RWPE2 (cell line): ENCODE measurements around the gene SSBP4.

Experiments
- ATAC-seq: fragments of 200-7000 bp; cut with Tn5 transposase; 3 replicates; pipeline ENCODE4 v1.9.1; 2021; ENCODE audit warnings: low read depth
- DNase-seq: peaks from one replicate; pipeline ENCODE4 v3.0.0-alpha.2; 2020; ENCODE audit warnings: low spot score
- H3K27ac ChIP-seq: fragments of 450-650 bp; 2 replicates; pipeline ENCODE4 v1.5.1; 2017; ENCODE audit warnings: mild to moderate bottlenecking; ENCODE audit not compliant: poor library complexity, severe bottlenecking
- H3K27me3 ChIP-seq: fragments of 250-450 bp; sonication (Bioruptor Pico); 2 replicates; pipeline ENCODE4 v1.5.1; 2021; ENCODE audit warnings: mild to moderate bottlenecking, moderate library complexity; ENCODE audit not compliant: insufficient read depth, poor library complexity, severe bottlenecking
- H3K36me3 ChIP-seq: fragments of 250-450 bp; sonication (Bioruptor Pico); 2 replicates; pipeline ENCODE4 v1.5.1; 2020; ENCODE audit warnings: low read depth, mild to moderate bottlenecking, moderate library complexity
- H3K4me1 ChIP-seq: fragments of 250-450 bp; sonication (Bioruptor Pico); 2 replicates; pipeline ENCODE4 v1.5.1; 2021; ENCODE audit warnings: mild to moderate bottlenecking, moderate library complexity; ENCODE audit not compliant: insufficient read depth, poor library complexity, severe bottlenecking
- H3K4me3 ChIP-seq: fragments of 250-450 bp; sonication (Bioruptor Pico); 2 replicates; pipeline ENCODE4 v1.5.1; 2021; ENCODE audit warnings: mild to moderate bottlenecking, moderate library complexity; ENCODE audit not compliant: severe bottlenecking
- H3K9me3 ChIP-seq: fragments of 250-450 bp; sonication (Bioruptor Pico); 2 replicates; pipeline ENCODE4 v1.5.1; 2021; ENCODE audit warnings: mild to moderate bottlenecking, moderate library complexity; ENCODE audit not compliant: severe bottlenecking
- TF ChIP-seq, protein P1 (sequence below): fragments of 450-650 bp; IDR thresholded peaks from one replicate; pipeline ENCODE4 v1.5.1; 2017; ENCODE audit warnings: mild to moderate bottlenecking, moderate library complexity; ENCODE audit not compliant: poor library complexity, severe bottlenecking

SSBP4 gene

DNA sequence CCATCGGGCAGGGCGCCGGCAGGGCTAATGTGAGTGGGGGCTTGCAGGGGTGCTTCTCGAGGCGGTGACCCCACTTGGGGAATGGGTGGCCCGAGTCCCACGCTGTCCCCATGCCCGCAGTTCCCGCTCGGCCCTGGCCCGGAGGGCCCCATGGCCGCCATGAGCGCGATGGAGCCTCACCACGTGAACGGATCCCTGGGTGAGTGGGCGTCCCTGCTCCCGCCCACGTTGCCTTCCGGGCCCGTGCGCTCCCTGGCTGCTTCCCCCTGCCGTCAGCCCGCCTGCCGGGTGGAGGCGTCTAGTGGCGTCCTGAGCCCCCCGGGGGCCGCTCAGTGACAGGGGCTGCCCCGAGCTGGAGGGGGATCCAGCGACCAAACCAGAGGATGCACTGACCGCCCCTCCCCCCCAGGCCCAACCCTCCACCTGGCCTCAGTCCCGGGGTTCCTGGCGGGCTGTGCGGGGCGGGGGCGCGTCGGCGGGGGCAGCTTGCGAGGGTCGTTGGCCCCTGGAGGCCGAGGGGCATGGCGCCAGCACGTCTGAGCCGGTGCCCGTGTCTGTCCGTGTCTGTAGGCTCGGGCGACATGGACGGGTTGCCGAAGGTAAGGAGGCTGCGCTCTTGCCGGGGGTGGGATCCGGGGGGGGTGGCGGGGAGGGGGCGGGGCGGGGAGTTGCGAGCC is 14.0 kb downstream of the SSBP4 start:
- no peaks in the 10 kb centered on the region for H3K9me3 ChIP-seq
- H3K27me3 ChIP-seq, result no peaks in the 10 kb centered on the region
- H3K4me3 ChIP-seq, result no peak overlapping the region
- TF ChIP-seq, protein P1, sequence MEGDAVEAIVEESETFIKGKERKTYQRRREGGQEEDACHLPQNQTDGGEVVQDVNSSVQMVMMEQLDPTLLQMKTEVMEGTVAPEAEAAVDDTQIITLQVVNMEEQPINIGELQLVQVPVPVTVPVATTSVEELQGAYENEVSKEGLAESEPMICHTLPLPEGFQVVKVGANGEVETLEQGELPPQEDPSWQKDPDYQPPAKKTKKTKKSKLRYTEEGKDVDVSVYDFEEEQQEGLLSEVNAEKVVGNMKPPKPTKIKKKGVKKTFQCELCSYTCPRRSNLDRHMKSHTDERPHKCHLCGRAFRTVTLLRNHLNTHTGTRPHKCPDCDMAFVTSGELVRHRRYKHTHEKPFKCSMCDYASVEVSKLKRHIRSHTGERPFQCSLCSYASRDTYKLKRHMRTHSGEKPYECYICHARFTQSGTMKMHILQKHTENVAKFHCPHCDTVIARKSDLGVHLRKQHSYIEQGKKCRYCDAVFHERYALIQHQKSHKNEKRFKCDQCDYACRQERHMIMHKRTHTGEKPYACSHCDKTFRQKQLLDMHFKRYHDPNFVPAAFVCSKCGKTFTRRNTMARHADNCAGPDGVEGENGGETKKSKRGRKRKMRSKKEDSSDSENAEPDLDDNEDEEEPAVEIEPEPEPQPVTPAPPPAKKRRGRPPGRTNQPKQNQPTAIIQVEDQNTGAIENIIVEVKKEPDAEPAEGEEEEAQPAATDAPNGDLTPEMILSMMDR, result no peak
- no peaks in the 10 kb centered on the region for H3K36me3 ChIP-seq
- peaks cover under 1% of the 10 kb centered on the region for H3K4me1 ChIP-seq
- no peak for DNase-seq
- H3K27ac ChIP-seq, result no peak overlapping the region
- ATAC-seq, result no peak

DNA sequence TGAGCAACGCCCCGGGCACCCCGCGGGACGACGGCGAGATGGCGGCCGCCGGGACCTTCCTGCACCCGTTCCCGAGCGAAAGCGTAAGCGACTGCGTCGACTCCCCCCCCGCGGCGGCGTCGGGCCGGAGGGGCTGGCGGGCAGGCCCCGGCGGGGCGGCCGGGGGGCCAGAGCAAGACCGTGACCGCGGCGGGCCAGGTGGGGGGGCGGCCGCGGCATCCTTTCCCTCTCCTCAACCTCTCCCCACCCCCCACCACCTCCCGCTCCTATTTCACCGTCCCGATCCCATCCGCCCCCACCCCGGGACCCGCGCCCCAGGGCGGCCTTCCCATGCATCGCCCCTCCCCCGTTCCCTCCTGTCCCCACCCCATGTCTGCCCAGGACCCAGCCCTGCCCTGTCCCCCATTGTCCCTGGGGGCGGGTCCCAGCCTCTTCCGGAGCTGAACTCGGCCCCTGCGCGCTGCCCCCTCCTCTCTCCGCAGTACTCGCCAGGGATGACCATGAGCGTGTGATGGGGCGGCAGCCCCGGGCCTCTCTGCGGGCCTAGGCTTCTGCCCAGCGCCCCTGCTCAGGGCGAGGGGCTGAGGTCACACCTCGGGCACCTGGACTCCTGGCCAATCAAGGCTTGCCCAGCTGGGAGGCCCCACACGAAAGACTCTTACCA is 14.7 kb downstream of the SSBP4 start:
- DNase-seq, result no peak
- Histone ChIP-seq H3K27me3 (no peaks in the 10 kb centered on the region), H3K36me3 (no peaks in the 10 kb centered on the region), H3K4me3 (peak overlapping the region; percentile 21), H3K4me1 (peaks cover 7% of the 10 kb centered on the region), H3K9me3 (no peaks in the 10 kb centered on the region), H3K27ac (no peak overlapping the region)
- no peak for ATAC-seq
- TF ChIP-seq, protein P1, result no peak

DNA sequence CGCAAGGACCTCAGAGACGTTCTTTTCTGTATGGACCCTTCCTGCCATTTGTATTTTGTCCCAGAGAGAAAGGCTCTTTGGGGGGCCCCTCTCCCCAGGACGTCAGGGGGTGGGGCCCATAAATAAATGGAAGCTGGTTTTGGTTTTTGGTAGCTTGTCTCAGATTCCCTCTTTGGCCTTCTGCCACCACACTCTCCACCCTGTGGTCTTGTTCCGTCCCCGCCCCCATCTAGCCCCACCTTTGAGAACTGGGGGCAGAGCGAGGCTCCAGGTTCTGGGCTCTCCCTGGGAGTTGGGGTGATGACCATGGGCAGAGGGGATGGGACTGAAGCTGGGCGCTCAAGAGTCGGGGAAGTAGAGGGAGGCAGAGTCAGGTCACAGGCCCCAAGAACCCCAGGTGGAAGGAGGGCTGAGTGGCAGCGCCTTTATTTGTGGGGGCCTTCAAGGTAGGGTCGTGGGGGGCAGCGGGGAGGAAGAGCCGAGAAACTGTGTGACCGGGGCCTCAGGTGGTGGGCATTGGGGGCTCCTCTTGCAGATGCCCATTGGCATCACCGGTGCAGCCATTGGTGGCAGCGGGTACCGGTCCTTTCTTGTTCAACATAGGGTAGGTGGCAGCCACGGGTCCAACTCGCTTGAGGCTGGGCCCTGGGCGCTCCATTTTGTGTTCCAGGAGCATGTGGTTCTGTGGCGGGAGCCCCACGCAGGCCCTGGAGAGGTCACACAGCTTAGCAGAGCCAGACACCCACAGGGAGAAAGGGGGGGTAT is 15.4 kb downstream of the SSBP4 start:
- ATAC-seq (no peak), DNase-seq (no peak)
- Histone ChIP-seq H3K36me3 (no peaks in the 10 kb centered on the region), H3K9me3 (no peaks in the 10 kb centered on the region), H3K4me3 (no peak overlapping the region), H3K27me3 (no peaks in the 10 kb centered on the region), H3K27ac (no peak overlapping the region), H3K4me1 (peaks cover 15% of the 10 kb centered on the region)
- TF ChIP-seq, protein P1, result no peak

DNA sequence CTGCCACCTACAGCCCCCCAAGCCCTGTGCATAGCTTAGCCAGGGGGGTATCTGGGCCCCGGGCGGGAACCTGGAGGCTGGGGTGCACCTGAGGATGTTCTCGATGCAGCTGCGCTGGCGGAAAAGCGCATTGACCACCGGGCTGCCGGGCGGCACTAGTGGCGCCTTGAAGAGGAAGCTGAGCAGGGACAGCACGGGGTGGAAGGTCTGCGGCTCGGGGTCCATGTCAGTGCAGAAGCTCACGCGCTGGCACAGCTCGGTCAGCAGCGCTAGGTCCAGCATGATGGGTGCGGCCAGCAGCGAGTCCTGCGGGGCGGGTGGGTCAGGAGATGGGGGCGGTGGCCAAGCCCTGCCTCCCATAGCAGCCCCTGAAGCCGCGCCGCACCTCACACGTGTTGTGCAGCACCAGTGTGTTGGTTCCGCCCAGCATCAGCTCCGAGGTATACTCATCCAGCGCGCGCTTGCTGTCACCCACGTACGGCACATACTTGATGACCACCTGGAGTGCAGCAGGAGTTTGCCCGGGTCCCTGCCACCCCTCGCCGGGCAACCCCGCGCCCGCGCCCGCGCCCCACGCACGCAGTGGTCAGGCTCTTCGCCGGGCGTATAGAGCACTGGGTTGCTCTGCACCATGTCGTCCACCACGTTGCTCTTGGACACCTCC is 16.1 kb downstream of the SSBP4 start:
- ATAC-seq (no peak), DNase-seq (no peak)
- Histone ChIP-seq H3K27ac (no peak overlapping the region), H3K9me3 (no peaks in the 10 kb centered on the region), H3K4me1 (peaks cover 15% of the 10 kb centered on the region), H3K36me3 (no peaks in the 10 kb centered on the region), H3K4me3 (no peak overlapping the region), H3K27me3 (no peaks in the 10 kb centered on the region)
- TF ChIP-seq, protein P1, result no peak
